HEK293 (cell line): Measurements from ENCODE around the gene CKS1B.

ENCODE experiments used
- CTCF ChIA-PET: fragments of 350-600 bp; formaldehyde crosslinking; extraction: SDS; loops from one replicate; lab custom pipeline; 2021; ENCODE audit warnings: antibody characterized with exemption; lab: Yijun Ruan, JAX
- POLR2A ChIA-PET: fragments of 300-600 bp; formaldehyde crosslinking; extraction: SDS; loops from one replicate; lab custom pipeline; 2020; ENCODE audit warnings: antibody characterized with exemption, inconsistent platforms; lab: Yijun Ruan, JAX
- H3K27ac ChIP-seq: fragments of 200-500 bp; sonication (Bioruptor generic); 2 replicates; pipeline ENCODE4 v1.5.1; 2014; ENCODE audit warnings: low read depth, low read length, control low read depth, inconsistent platforms; ENCODE audit errors: extremely low read depth
- H3K36me3 ChIP-seq, 2 experiments: fragments of 200-500 bp in 1 of 2; sonication (Bioruptor generic) in 1 of 2; 1 replicate in 1 of 2; 2 replicates in 1 of 2; pipeline ENCODE4 v1.5.1; 2014 to 2017; ENCODE audit warnings: inconsistent platforms in 2 of 2, low read length in 2 of 2; ENCODE audit not compliant: control insufficient read depth in 2 of 2, insufficient read depth in 1 of 2
- H3K4me1 ChIP-seq: fragments of 200-500 bp; sonication (Bioruptor generic); 2 replicates; pipeline ENCODE4 v1.5.1; 2014; ENCODE audit warnings: mild to moderate bottlenecking, low read length, inconsistent platforms; ENCODE audit not compliant: control insufficient read depth, insufficient read depth
- H3K4me3 ChIP-seq: 2 replicates; pipeline ENCODE4 v1.5.1; 2011; ENCODE audit warnings: low read depth, mild to moderate bottlenecking, control low read depth, low read length, moderate library complexity
- H3K9me3 ChIP-seq: fragments of 200-500 bp; sonication (Bioruptor generic); 2 replicates; pipeline ENCODE4 v1.5.1; 2014; ENCODE audit warnings: low read depth, low read length, inconsistent platforms; ENCODE audit not compliant: control insufficient read depth, insufficient read depth
- GLIS1 ChIP-seq: fragments of 450-650 bp; formaldehyde crosslinking; IDR thresholded peaks from 2 replicates; pipeline ENCODE4 v1.5.1; 2016; ENCODE audit warnings: missing biosample characterization, missing genetic modification characterization
- GLIS2 ChIP-seq: fragments of 450-650 bp; formaldehyde crosslinking; IDR thresholded peaks from 2 replicates; pipeline ENCODE4 v1.5.1; 2016; ENCODE audit warnings: missing biosample characterization, missing genetic modification characterization
- SCRT1 ChIP-seq: fragments of 450-650 bp; formaldehyde crosslinking; IDR thresholded peaks from 2 replicates; pipeline ENCODE4 v1.5.1; 2016; ENCODE audit warnings: missing biosample characterization, missing genetic modification characterization, borderline replicate concordance
- SP2 ChIP-seq: fragments of 450-650 bp; formaldehyde crosslinking; IDR thresholded peaks from 2 replicates; pipeline ENCODE4 v1.5.1; 2016; ENCODE audit warnings: missing biosample characterization, missing genetic modification characterization
- SP3 ChIP-seq: fragments of 450-650 bp; formaldehyde crosslinking; IDR thresholded peaks from 2 replicates; pipeline ENCODE4 v1.5.1; 2016; ENCODE audit warnings: missing biosample characterization, missing genetic modification characterization
- ZBTB44 ChIP-seq: fragments of 450-650 bp; IDR thresholded peaks from 2 replicates; pipeline ENCODE4 v1.5.1; 2018; ENCODE audit warnings: missing biosample characterization, mild to moderate bottlenecking, missing genetic modification characterization
- ZEB2 ChIP-seq: fragments of 450-650 bp; formaldehyde crosslinking; IDR thresholded peaks from 2 replicates; pipeline ENCODE4 v1.5.1; 2016; ENCODE audit warnings: missing biosample characterization, missing genetic modification characterization
- ZNF138 ChIP-seq: fragments of 450-650 bp; formaldehyde crosslinking; IDR thresholded peaks from 2 replicates; pipeline ENCODE4 v1.5.1; 2016; ENCODE audit warnings: missing biosample characterization, missing genetic modification characterization, borderline replicate concordance
- ZNF19 ChIP-seq: fragments of 450-650 bp; formaldehyde crosslinking; IDR thresholded peaks from 2 replicates; pipeline ENCODE4; 2016; ENCODE audit warnings: missing biosample characterization, missing genetic modification characterization, low read depth
- ZNF214 ChIP-seq: fragments of 450-650 bp; formaldehyde crosslinking; IDR thresholded peaks from 2 replicates; pipeline ENCODE4 v1.5.1; 2017; ENCODE audit warnings: missing biosample characterization, mild to moderate bottlenecking, missing genetic modification characterization, borderline replicate concordance
- ZNF274 ChIP-seq, 2 experiments: fragments of 200-500 bp in 1 of 2; fragments of 450-650 bp in 1 of 2; sonication (Bioruptor generic) in 1 of 2; formaldehyde crosslinking in 1 of 2; IDR thresholded peaks; 2 replicates each; pipeline versions ENCODE4 v1.5.1 to v1.6.1; 2014 to 2016; ENCODE audit warnings: borderline replicate concordance in 1 of 2, inconsistent platforms in 1 of 2, low read length in 1 of 2, missing biosample characterization in 1 of 2, missing genetic modification characterization in 1 of 2
- ZNF280D ChIP-seq: fragments of 450-650 bp; formaldehyde crosslinking; IDR thresholded peaks from 2 replicates; pipeline ENCODE4 v1.5.1; 2016; ENCODE audit warnings: missing biosample characterization, missing genetic modification characterization
- ZNF302 ChIP-seq: fragments of 450-650 bp; formaldehyde crosslinking; IDR thresholded peaks from 2 replicates; pipeline ENCODE4 v1.5.1; 2016; ENCODE audit warnings: missing biosample characterization, missing genetic modification characterization, low read depth
- ZNF354C ChIP-seq: fragments of 450-650 bp; formaldehyde crosslinking; IDR thresholded peaks from 2 replicates; pipeline ENCODE4 v1.5.1; 2016; ENCODE audit warnings: missing biosample characterization, missing genetic modification characterization, low read depth, borderline replicate concordance
- ZNF391 ChIP-seq: fragments of 450-650 bp; formaldehyde crosslinking; IDR thresholded peaks from 2 replicates; pipeline ENCODE4 v1.5.1; 2016; ENCODE audit warnings: low read depth, missing biosample characterization, missing genetic modification characterization, borderline replicate concordance
- ZNF544 ChIP-seq: fragments of 450-650 bp; formaldehyde crosslinking; IDR thresholded peaks from 2 replicates; pipeline ENCODE4 v1.5.0; 2017; ENCODE audit warnings: missing biosample characterization, missing genetic modification characterization
- ZNF600 ChIP-seq: fragments of 450-650 bp; formaldehyde crosslinking; IDR thresholded peaks from 2 replicates; pipeline ENCODE4 v1.5.1; 2016; ENCODE audit warnings: missing biosample characterization, missing genetic modification characterization
- ZNF623 ChIP-seq: fragments of 450-650 bp; formaldehyde crosslinking; IDR thresholded peaks from 2 replicates; pipeline ENCODE4 v1.5.1; 2016; ENCODE audit warnings: missing biosample characterization, missing genetic modification characterization
- ZNF692 ChIP-seq: fragments of 450-650 bp; formaldehyde crosslinking; IDR thresholded peaks from 2 replicates; pipeline ENCODE4 v1.5.1; 2016; ENCODE audit warnings: missing biosample characterization, missing genetic modification characterization
- ZNF701 ChIP-seq: fragments of 450-650 bp; formaldehyde crosslinking; IDR thresholded peaks from 2 replicates; pipeline ENCODE4 v1.5.1; 2016; ENCODE audit warnings: missing biosample characterization, missing genetic modification characterization
- TF ChIP-seq, protein P1 (sequence below): fragments of 450-650 bp; formaldehyde crosslinking; IDR thresholded peaks from 2 replicates; pipeline ENCODE4; 2016; ENCODE audit warnings: missing biosample characterization, missing genetic modification characterization
- TF ChIP-seq, protein P2 (sequence below): fragments of 450-650 bp; formaldehyde crosslinking; IDR thresholded peaks from 2 replicates; pipeline ENCODE4 v1.5.1; 2016; ENCODE audit warnings: missing biosample characterization, missing genetic modification characterization
- TF ChIP-seq, protein P3 (sequence below): fragments of 450-650 bp; formaldehyde crosslinking; IDR thresholded peaks from 2 replicates; pipeline ENCODE4 v1.5.1; 2016; ENCODE audit warnings: missing biosample characterization, missing genetic modification characterization
- TF ChIP-seq, protein P4 (sequence below): fragments of 450-650 bp; formaldehyde crosslinking; IDR thresholded peaks from 2 replicates; pipeline ENCODE4 v1.5.1; 2016; ENCODE audit warnings: missing biosample characterization, missing genetic modification characterization

Gene CKS1B

DNA sequence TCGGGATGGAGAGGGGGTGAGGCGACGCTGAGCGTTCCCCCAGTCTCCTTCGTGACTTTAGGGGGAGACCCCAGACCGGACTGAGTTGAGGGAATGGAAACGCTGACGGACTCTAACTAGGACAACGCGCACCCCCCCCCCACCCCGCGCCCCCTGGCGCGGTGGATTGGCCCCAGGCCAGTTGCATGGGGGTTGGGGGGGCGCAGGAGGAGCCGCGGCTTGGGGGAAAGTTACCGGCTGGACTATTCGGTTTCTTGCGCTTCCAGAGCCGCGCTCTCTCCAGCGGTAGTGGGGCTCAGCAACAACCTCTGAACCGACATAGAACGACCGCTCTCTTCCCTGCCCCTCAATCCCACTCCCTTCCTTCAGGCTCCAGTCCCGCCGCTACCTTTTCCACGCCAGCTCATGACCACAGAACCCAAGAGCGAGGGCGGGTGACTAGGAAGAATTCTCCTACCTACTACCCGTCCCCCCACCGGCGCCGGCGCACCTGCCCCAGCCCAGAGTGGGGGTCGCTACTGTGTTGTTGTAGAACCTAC is 28.8 kb downstream of the CKS1B start (continued):
- TF ChIP-seq ZEB2 (tag by site-specific recombination) = peak; percentile 37; the same call in 1 of the 2 replicates
- TF ChIP-seq ZNF692 (tag by site-specific recombination) = 0 out of 2 replicates have a peak, but pooled peaks have one; percentile 32
- no peak for TF ChIP-seq ZNF138 (tag by site-specific recombination)
- TF ChIP-seq SCRT1 (tag by site-specific recombination) = no peak
- no peak for TF ChIP-seq ZNF701 (tag by site-specific recombination)
- TF ChIP-seq ZNF600 (tag by site-specific recombination) = 0 out of 2 replicates have a peak, but pooled peaks have one; percentile 2
- TF ChIP-seq, protein P1, sequence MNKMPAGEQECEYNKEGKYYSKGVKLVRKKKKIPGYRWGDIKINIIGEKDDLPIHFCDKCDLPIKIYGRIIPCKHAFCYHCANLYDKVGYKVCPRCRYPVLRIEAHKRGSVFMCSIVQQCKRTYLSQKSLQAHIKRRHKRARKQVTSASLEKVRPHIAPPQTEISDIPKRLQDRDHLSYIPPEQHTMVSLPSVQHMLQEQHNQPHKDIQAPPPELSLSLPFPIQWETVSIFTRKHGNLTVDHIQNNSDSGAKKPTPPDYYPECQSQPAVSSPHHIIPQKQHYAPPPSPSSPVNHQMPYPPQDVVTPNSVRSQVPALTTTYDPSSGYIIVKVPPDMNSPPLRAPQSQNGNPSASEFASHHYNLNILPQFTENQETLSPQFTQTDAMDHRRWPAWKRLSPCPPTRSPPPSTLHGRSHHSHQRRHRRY = no peak
- no peak for TF ChIP-seq ZNF214 (tag by site-specific recombination)
- TF ChIP-seq ZNF302 (tag by site-specific recombination) = no peak
- TF ChIP-seq, protein P2, sequence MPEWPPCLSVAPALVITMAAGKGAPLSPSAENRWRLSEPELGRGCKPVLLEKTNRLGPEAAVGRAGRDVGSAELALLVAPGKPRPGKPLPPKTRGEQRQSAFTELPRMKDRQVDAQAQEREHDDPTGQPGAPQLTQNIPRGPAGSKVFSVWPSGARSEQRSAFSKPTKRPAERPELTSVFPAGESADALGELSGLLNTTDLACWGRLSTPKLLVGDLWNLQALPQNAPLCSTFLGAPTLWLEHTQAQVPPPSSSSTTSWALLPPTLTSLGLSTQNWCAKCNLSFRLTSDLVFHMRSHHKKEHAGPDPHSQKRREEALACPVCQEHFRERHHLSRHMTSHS (tag by site-specific recombination) = no peak
- no peak for TF ChIP-seq ZNF274 (IDR thresholded peaks at IDR 0.05; ENCODE audit: low read length)
- no peak for TF ChIP-seq ZNF274 (tag by site-specific recombination; IDR thresholded peaks at IDR 0.05; ENCODE audit: borderline replicate concordance)
- TF ChIP-seq, protein P3, sequence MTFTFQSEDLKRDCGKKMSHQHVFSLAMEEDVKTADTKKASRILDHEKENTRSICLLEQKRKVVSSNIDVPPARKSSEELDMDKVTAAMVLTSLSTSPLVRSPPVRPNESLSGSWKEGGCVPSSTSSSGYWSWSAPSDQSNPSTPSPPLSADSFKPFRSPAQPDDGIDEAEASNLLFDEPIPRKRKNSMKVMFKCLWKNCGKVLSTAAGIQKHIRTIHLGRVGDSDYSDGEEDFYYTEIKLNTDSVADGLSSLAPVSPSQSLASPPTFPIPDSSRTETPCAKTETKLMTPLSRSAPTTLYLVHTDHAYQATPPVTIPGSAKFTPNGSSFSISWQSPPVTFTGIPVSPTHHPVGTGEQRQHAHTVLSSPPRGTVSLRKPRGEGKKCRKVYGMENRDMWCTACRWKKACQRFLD = no peak
- TF ChIP-seq ZNF354C (tag by site-specific recombination) = no peak
- TF ChIP-seq ZNF391 (tag by site-specific recombination) = no peak
- no peak for TF ChIP-seq ZNF280D
- TF ChIP-seq ZNF623 (tag by site-specific recombination) = no peak

DNA sequence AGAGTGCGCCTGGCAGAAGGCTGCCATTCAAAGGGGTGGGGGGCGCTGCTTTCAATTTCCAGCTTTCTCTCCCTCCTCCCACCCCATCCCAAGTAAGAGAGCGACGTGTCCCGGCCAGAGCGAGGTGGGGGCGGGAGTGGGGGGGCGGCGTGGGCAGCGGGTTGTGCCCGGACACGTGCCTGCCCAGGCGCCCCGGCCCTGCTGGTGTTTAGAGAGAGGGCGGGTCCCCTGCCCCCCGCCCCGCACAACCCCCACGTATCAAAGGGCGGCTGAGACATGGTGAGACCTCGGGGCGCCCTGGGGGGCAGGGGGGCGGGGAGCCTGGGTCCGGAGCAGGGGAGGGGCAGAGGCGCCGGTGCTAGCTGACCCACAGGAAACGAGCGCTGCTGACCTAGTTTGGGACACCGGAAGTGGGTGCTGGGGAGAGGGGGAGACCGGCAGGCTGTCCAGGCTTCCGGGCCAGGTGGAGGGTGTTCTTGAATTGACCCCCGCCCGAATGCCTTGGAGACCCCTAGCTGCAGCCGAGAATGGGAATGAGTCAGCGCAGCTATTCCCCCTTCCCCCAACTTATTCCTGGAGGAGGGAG is 29.4 kb downstream of the CKS1B start:
- H3K27ac ChIP-seq = peak overlapping the region; percentile 87; the same call in 1 of the 2 replicates
- TF ChIP-seq SP3 (tag by site-specific recombination) (peak; percentile 52), GLIS1 (peak; percentile 94), ZNF544 (tag by site-specific recombination) (no peak), SP2 (tag by site-specific recombination) (peak; percentile 65), ZBTB44 (tag by site-specific recombination) (no peak), GLIS2 (tag by site-specific recombination) (peak; percentile 88), ZNF19 (no peak)
- TF ChIP-seq, protein P4, sequence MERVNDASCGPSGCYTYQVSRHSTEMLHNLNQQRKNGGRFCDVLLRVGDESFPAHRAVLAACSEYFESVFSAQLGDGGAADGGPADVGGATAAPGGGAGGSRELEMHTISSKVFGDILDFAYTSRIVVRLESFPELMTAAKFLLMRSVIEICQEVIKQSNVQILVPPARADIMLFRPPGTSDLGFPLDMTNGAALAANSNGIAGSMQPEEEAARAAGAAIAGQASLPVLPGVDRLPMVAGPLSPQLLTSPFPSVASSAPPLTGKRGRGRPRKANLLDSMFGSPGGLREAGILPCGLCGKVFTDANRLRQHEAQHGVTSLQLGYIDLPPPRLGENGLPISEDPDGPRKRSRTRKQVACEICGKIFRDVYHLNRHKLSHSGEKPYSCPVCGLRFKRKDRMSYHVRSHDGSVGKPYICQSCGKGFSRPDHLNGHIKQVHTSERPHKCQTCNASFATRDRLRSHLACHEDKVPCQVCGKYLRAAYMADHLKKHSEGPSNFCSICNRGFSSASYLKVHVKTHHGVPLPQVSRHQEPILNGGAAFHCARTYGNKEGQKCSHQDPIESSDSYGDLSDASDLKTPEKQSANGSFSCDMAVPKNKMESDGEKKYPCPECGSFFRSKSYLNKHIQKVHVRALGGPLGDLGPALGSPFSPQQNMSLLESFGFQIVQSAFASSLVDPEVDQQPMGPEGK (tag by site-specific recombination) = peak; percentile 57

More for the DNA sequence above, 29.4 kb downstream of the CKS1B start:
- ChIA-PET POLR2A (interaction anchor here (0.7 to 2.1 kb wide), 7 partner anchors 8 to 42 kb away, joined by 3 to 9 read pairs (median 7); partner anchors contain the start of genes FLAD1 and PYGO2), CTCF (interaction anchor here (1.1 to 2.1 kb wide), 4 partner anchors 9 to 81 kb away, joined by 3 to 11 read pairs (median 4); partner anchors contain the start of gene ADAM15)
- H3K4me1 ChIP-seq = peaks cover 13% of the 10 kb centered on the region
- peak overlapping the region; percentile 50 for H3K4me3 ChIP-seq
- no peaks in the 10 kb centered on the region for H3K36me3 ChIP-seq
- H3K9me3 ChIP-seq = no peaks in the 10 kb centered on the region
